ENCODE data around the gene C1orf21. TPM values are rescaled to one million over a fixed set of nuclear protein-coding genes. Genes with fewer than 3 reads are reported as not detected.

The C1orf21 gene
- total RNA-seq, 1 donor = 47.3 TPM

DNA sequence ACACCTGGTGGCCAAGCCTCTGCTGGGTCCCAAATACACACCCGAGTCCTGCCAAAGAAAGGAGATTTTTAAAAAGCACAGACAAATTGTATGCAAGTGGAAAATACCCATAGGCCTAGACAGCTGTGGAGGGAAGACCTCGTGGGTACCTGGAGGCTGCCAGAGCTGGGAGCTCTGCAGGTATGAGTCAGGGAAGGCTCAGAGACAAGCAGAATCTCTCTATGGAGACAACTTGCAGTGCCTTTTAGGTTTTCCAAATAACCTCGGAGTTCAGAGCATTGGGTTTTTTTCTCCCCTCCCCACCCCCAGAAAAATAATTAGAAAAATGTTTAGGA, 240.1 kb downstream of the C1orf21 start:
- TF ChIP-seq, protein P1, sequence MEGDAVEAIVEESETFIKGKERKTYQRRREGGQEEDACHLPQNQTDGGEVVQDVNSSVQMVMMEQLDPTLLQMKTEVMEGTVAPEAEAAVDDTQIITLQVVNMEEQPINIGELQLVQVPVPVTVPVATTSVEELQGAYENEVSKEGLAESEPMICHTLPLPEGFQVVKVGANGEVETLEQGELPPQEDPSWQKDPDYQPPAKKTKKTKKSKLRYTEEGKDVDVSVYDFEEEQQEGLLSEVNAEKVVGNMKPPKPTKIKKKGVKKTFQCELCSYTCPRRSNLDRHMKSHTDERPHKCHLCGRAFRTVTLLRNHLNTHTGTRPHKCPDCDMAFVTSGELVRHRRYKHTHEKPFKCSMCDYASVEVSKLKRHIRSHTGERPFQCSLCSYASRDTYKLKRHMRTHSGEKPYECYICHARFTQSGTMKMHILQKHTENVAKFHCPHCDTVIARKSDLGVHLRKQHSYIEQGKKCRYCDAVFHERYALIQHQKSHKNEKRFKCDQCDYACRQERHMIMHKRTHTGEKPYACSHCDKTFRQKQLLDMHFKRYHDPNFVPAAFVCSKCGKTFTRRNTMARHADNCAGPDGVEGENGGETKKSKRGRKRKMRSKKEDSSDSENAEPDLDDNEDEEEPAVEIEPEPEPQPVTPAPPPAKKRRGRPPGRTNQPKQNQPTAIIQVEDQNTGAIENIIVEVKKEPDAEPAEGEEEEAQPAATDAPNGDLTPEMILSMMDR (IDR thresholded peaks at IDR 0.05; ENCODE audit: insufficient read depth, low read length) = no peak
- H3K4me3 ChIP-seq (ENCODE audit: low read depth, low read length) = no peak overlapping the region

DNA sequence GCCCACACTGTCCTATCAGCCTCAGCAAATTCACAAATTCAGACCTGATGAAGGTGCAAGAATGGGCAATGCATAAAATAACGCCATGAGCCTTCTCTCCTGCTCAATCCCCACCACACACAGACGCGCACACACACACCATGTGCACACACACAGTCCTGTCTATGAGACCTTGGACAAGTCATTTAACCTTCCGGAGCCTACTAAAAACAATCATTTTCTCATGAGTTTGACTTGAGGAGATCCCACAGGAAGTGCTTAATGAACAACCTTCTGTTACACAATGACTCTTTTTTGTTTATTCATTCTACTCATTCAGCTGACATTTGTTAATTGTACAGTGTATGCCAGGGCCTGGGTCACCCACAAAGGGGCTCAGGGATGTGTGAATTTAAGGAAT, 242.4 kb downstream of the C1orf21 start:
- no peak overlapping the region for H3K4me3 ChIP-seq (ENCODE audit: low read depth, low read length)
- DNase-seq (ENCODE audit: low read depth) = no peak
- TF ChIP-seq, protein P1 (IDR thresholded peaks at IDR 0.05; ENCODE audit: insufficient read depth, low read length) = no peak

More for the DNA sequence above, 240.1 kb downstream of the C1orf21 start:
- DNase-seq (ENCODE audit: low read depth) = no peak

DNA sequence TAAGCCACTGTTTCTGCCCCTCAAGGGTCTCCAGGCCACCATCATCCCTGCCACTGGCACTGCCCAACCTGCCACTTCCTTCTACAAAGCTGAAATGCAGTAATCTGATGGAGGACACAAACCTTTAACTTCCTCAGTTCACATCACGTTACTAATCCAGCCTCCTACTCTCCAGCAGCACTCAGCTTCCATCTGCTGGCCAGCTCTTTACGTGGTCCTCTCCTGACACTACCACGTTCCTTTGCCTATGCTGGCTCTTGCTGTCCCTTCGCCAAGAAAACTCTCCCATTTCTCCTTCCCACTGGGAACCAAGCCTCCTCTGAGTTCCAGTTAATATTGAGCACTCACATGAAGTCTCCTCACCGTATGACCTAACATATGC, 243.8 kb downstream of the C1orf21 start:
- H3K4me3 ChIP-seq (ENCODE audit: low read depth, low read length) = no peak overlapping the region
- TF ChIP-seq, protein P1 (IDR thresholded peaks at IDR 0.05; ENCODE audit: insufficient read depth, low read length) = no peak
- no peak for DNase-seq (ENCODE audit: low read depth)

DNA sequence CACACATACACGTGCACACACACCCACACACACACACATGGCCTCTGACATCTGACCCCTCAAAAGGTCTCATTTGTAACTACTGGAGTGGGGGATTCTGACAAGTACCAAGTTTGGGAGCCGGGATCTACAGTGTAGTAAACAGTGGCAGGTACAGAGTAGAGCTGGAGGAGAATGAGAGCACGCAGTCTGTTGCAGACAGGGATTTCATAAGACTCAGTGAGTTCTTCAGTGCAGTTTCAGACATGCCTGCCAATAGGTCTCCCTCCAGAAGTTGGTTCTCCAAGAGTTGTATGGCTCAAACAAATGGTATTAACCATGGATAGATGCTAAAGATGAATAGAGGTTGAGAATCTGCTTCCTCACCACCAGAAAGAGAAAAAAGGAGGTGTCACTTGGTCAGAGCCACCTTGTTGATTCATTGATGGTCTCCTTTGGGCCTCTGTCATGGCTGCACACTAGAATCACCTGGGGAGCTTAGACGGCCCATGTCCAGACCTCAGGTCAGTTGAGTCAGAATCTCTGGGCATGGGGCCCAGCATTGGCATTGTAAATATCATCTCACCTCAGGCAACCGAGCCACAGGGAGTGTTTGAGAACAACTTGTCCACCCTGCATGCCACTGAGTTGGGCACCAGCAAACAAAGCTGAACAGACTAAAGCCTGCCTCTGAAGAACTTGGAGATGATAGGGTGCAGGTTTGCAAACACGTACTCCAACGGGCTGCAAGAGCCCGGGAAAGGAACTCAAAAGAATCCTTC, 245.8 kb downstream of the C1orf21 start:
- H3K4me3 ChIP-seq (ENCODE audit: low read depth, low read length) = no peak overlapping the region
- TF ChIP-seq, protein P1 (IDR thresholded peaks at IDR 0.05; ENCODE audit: insufficient read depth, low read length) = no peak
- DNase-seq (ENCODE audit: low read depth) = no peak

DNA sequence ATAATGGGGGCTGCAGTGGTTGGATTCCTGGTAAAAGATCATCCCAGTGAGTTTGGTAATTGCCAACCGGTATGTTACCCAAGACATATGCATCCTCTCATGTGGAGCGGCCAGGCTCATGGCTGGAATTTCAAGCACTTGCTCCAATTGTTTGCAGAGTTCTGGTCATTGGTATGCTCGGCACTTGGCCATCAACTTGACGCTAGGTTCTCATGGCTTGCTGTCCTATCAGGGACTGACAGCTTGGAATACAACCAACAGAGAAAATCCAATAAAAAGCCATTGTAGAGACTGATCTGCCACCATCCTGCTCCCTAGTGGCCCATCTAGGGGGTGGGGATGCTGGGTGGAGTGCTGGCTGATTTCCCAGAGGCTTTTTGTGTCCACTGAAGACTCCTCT, 247.0 kb downstream of the C1orf21 start:
- no peak for DNase-seq (ENCODE audit: low read depth)
- H3K4me3 ChIP-seq (ENCODE audit: low read depth, low read length) = no peak overlapping the region
- TF ChIP-seq, protein P1 (IDR thresholded peaks at IDR 0.05; ENCODE audit: insufficient read depth, low read length) = no peak

DNA sequence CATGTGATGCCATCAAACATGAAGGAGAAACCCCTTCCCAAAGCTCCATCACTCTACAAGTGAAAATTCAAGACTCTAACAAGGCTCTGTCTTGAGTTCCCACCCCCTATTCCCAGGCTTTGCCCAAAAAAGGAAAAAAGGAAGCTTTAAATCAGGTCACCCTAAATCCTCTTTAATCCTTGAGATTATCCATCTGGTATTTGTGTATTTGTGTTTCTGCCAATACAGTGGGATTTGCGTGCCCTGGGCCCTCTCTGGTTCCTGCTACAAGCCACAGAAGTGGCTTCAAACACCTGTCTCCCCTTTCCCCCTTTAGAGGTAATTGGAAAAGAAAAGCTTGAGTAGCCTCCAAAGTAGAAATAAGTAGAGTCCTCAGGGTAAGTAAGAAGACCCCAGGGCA, 247.5 kb downstream of the C1orf21 start:
- H3K4me3 ChIP-seq (ENCODE audit: low read depth, low read length) = no peak overlapping the region
- no peak for DNase-seq (ENCODE audit: low read depth)
- TF ChIP-seq, protein P1 (IDR thresholded peaks at IDR 0.05; ENCODE audit: insufficient read depth, low read length) = no peak

Measured in fibroblast of the aortic adventitia (primary cell).